Fibroblast of skin of left biceps (primary cell): Measurements from ENCODE around the gene ZNF74.
"Not testable (repeated sequence)": the region's sequence is repeated elsewhere in the genome, so short reads cannot be mapped to it uniquely, and the experiment has no call there.

ENCODE experiments used
- DNase-seq, 2 experiments: peaks; one replicate each; pipeline ENCODE4 v3.0.0-alpha.2; 2013; ENCODE audit warnings: low read depth in 2 of 2

ZNF74 gene

DNA sequence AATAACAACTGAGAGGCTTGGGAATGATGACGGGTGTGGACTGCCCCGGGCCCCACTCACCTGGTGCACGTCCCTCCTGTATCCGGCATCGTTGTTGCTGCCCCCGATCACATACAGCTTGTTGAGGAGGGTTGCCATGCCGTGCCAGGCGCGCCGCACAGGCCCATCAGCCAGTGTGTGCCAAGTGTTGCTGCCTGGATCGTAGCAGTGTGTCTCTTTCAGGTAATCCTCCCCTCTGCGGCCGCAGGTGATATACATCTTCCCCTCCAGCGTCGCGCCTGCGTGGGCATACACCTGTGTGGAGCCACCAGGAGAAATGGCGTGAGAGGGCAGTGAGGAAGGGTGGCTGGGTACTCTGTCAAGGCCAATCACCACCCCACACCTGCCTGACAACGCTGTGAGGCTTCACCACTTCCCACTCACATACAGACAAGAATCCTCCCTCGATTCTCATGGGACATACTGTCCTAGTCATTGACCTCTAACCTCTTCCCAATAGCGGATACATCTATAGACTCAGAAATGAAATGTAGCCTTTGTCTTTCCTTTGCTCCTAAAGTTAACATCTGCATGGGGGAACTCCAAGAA is 52.5 kb downstream of the ZNF74 start:
- no peak for DNase-seq

DNA sequence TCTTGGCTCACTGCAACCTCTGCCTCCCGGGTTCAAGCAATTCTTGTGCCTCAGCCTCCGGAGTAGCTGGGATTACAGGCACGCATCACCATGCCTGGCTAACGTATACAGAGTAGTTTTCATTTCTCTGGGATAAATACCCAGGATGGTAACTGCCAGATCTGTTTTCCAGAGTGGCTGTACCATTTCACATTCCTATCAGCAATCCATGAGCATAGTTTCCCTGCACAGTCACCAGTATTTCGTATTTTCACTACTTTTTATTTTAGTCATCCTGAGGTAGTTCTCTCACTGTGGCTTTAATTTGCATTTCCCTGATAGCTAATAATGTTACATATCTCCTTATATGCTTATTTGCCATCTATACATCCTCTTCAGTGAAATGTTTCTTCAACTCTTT is 54.7 kb downstream of the ZNF74 start:
- no peak for DNase-seq

DNA sequence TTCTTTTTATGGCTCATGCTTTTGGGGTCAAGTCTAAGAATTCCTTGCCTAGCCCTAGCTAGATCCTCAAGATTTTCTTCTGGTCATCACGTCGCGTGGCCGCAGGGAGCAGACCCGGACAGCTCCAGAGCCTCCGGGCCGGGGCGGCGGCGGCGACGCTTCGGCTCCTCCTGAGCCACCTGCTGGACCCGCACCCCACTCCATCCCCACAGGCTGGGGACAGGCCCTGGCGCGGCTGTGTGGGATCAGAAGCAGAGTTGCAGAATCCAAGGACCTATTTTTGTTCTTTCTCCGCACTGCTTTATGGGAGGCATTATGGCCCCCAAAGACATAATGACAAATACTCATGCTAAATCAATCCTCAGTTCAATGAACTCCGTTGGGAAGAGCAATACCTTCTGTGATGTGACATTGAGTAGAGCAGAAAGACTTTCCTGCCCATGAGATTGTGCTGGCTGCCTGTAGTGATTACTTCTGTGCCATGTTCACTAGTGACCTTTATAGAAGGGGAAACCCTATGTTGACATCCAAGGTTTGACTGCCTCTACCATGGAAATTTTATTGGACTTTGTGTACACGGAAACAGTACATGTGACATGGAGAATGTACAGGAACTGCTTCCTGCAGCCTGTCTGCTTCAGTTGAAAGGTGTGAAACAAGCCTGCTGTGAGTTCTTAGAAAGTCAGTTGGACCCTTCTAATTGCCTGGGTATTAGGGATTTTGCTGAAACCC is 56.0 kb downstream of the ZNF74 start:
- DNase-seq, result no peak

DNA sequence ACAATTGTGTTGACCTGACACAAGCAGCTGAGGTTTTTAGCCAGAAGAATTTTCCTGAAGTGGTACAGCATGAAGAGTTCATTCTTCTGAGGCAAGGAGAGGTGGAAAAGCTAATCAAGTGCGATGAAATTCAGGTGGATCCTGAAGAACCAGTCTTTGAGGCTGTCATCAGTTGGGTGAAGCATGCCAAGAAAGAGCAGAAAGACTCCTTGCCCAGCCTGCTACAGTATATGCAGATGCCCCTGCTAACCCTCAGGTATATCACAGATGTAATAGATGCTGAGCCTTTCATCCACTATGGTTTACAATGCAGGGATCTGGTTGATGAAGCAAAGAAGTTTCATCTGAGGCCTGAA is 56.6 kb downstream of the ZNF74 start:
- no peak for DNase-seq

DNA sequence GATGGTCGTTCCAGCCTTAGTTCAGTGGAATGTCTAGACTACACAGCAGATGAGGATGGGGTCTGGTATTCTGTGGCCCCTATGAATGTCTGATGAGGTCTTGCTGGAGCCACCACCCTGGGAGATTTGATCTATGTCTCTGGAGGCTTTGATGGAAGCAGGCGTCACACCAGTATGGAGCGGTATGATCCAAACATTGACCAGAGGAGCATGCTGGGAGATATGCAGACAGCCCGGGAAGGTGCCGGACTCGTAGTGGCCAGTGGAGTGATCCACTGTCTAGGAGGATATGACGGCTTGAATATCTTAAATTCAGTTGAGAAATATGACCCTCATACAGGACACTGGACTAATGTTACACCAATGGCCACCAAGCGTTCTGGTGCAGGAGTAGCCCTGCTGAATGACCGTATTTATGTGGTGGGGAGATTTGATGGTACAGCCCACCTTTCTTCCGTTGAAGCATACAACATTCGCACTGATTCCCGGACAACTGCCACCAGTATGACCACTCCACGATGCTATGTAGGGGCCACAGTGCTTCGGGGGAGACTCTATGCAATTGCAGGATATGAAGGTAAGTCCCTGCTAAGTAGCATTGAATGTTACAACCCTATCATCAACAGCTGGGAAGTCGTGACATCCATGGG is 57.3 kb downstream of the ZNF74 start:
- DNase-seq, result not testable (repeated sequence)

DNA sequence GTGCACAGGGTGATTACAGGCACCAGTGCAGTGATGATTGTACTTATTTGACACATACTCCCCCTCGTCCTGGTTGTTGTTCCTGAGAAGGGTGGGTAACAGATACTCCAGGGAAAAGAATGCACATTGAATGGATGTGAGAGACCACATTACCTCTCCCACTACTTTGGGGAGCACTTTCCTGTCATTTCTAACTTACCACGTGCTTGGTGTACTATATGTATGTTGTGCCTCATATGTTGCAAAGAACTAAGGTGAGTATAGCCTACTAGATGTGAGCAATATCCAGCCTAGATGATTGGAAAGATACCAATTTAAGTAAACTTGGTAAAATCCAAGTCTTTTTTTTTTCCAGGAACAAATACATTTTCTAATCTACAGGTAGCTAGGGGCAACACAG is 58.0 kb downstream of the ZNF74 start:
- DNase-seq, result no peak

DNA sequence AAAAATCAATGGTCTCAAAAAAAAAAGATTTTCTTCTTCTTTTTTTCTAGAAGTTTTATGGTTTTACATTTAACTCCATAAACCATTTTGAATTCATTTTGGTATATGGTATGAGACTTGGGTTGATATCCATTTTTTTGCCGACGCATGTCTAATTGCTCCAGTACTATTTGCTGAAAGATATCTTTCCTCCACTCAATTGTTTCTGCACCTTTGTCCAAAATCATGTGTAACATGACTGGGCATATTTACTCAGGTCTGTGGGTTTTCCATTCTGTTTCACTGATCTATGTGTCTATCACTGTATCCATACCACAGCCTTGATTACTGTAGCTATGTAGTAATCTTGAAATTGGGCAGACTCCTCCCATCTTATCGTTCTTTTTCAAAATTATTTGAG is 59.3 kb downstream of the ZNF74 start:
- DNase-seq, result no peak

DNA sequence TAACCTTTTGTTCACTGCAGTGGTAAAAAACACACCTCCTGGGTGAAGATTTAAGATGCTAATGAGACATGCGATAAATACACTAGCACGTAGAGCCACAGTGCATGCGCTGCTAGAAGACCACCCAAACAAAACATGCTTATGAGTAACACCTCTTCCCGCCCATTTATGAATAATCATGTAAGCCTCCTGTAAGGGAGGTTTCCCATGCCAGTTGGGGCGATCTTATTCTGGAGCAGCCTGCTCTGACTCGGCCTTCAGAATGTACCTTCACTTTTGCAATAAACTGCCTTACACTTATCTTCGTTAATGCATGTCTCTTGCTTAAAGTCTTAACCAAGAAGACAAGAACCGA is 61.7 kb downstream of the ZNF74 start:
- no peak for DNase-seq

DNA sequence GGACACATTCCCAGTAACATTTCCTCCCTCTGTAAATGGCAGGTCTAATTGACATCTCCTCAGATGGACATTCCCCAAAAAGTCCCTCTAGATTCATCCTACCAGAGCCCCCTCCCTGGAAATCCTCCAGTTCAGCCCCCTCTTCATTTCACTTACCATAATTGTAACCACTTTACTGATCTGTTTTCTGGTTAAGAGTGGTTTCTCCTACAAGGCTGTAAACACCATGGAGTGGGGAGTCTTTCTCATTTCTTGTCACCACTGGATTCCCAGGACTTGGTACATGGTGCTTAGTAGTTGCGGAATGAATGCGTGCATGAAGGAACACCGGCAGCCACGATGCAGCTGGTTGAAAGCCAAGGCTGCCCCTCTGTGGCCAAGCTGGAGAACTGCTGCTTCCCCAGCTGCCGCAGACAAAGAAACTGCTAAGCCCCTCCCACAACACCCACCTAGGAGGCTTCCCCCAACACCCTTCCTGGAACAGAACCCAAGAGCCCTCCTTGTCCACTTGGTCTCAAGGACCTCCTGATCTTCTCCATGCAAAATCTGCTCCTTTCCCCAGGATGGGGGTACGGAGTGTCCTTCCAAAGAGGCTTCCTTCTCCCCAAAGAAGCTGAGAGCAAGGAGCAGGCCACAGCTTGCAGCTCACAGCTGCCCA is 62.2 kb downstream of the ZNF74 start:
- DNase-seq, result peak; percentile 55 to 57

DNA sequence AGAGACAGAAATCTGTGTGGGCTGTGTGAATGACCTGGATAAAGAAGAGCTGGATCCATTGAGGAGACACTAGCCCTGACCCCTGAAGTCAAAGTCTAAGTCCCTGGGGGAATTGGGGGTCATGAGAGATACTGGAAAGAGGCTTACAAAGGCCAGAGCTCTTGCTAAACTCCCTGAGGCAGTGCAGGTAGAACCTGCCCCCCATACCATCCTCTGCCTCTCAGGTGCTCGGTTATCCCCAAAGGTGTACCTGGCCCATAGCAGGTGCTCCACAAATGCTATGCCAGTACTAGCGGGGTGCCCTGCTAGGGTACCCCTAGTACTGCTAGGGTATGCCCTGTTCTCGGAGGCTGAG is 62.7 kb downstream of the ZNF74 start:
- no peak for DNase-seq

DNA sequence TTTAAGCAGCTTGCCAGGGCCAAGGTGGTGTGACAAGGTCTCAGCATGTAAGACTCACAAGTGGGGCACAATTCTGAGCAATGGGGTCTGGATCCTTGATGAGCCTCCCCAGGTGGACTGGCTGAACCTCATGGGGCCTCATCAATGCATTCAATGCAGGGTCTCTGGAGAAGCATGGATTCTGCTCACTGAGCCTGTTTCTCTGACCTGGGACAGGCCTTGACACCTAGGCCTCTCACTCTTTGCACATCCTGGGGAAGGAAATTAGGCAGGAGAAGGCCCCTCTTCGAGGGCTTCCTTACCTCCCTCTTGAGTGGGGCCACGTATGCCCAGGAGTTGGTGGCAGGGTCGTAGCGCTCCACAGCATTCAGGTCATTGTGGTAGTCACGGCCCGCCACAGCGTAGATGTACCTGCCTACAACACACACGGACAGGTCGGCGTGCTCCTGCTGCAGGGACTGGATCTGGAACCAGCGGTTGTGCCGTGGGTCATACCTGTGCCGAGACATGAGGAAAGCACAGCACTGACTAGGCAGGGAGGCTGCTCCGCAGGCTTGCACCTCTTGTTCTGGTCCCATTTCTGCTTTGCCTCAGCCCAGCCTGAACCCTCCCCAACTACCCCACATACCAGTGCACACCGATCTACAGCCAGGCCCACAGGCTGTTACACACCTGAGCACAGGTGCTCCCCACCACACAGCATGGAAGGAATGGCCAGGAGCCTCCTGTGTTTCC is 63.7 kb downstream of the ZNF74 start:
- no peak for DNase-seq
